Stimulated activated CD8-positive, alpha-beta memory T cell treated with anti-CD3 and anti-CD28 coated beads, Interleukin-4, amount 100 ng/mL, for 1 hour (primary cell): ENCODE results near the gene GTF3C5.
"Not testable (repeated sequence)": the region's sequence is repeated elsewhere in the genome, so short reads cannot be mapped to it uniquely, and the experiment has no call there.

Experiments
- DNase-seq, 2 donors: peaks; one replicate each; pipeline ENCODE4 v3.0.0-alpha.2; 2020; ENCODE audit warnings: low read depth in 2 of 2, low spot score in 1 of 2

GTF3C5 gene

DNA sequence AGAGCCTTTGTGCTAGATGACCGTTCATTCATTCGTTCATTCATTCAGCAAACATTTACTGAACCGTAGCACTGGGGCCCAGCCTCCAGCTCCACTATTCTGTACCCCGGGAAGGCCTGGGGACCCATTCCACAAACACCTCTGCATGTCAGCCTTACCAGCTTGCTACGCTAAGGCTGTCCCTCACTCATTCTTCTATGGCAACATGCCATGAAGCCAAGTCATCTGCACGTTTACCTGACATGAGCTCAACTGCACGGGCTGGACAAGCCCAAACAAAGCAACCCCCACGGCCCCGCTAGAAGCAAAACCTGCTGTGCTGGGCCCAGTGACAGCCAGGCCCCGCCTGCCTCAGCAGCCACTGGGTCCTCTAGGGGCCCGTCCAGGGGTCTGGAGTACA is 37.0 kb downstream of the GTF3C5 start:
- DNase-seq: no peak

DNA sequence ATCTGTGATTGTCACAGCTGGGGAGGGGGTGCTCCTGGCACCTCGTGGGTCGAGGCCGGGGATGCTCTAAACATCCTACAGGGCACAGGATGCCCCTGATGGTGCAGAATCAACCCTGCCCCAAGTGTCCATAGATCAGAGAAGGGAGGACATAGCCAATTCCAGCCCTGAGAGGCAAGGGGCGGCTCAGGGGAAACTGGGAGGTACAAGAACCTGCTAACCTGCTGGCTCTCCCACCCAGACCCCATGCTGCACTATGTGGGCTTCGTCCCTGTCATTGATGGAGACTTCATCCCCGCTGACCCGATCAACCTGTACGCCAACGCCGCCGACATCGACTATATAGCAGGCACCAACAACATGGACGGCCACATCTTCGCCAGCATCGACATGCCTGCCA is 37.6 kb downstream of the GTF3C5 start:
- DNase-seq: not testable (repeated sequence)

DNA sequence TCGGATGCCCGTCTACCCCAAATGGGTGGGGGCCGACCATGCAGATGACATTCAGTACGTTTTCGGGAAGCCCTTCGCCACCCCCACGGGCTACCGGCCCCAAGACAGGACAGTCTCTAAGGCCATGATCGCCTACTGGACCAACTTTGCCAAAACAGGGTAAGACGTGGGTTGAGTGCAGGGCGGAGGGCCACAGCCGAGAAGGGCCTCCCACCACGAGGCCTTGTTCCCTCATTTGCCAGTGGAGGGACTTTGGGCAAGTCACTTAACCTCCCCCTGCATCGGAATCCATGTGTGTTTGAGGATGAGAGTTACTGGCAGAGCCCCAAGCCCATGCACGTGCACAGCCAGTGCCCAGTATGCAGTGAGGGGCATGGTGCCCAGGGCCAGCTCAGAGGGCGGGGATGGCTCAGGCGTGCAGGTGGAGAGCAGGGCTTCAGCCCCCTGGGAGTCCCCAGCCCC is 39.7 kb downstream of the GTF3C5 start:
- DNase-seq: not testable (repeated sequence)

DNA sequence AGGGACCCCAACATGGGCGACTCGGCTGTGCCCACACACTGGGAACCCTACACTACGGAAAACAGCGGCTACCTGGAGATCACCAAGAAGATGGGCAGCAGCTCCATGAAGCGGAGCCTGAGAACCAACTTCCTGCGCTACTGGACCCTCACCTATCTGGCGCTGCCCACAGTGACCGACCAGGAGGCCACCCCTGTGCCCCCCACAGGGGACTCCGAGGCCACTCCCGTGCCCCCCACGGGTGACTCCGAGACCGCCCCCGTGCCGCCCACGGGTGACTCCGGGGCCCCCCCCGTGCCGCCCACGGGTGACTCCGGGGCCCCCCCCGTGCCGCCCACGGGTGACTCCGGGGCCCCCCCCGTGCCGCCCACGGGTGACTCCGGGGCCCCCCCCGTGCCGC is 40.2 kb downstream of the GTF3C5 start:
- DNase-seq: not testable (repeated sequence)

DNA sequence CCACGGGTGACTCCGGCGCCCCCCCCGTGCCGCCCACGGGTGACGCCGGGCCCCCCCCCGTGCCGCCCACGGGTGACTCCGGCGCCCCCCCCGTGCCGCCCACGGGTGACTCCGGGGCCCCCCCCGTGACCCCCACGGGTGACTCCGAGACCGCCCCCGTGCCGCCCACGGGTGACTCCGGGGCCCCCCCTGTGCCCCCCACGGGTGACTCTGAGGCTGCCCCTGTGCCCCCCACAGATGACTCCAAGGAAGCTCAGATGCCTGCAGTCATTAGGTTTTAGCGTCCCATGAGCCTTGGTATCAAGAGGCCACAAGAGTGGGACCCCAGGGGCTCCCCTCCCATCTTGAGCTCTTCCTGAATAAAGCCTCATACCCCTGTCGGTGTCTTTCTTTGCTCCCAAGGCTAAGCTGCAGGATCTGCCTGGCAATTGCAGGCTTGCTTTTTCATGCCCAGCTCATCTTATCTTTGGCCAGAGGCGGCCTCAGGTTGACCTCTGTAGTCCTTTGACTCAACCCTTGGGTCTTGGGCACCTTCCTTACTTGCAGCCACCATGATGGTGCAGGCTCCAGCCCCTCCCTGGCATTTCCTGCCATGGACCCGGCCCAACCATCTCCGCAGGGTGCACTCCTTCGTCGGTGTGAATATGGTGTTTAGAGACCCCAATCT is 40.8 kb downstream of the GTF3C5 start:
- no peak for DNase-seq

DNA sequence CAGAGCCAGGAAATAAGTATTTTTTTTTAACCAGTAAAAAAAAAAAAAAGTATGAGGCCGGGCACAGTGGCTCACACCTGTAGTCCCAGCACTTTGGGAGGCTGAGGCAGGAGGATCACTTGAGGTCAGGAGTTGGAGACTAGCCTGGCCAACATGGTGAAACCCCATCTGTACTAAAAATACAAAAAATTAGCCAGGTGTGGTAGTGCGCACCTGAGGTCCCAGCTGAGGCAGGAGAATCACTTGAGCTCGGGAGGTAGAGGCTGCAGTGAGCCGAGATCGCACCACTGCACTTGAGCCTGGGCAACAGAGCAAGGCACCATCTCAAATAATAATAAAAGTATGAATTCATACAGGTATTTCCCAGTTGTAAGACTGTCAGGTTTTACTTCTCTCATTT is 41.4 kb downstream of the GTF3C5 start:
- DNase-seq: not testable (repeated sequence)

DNA sequence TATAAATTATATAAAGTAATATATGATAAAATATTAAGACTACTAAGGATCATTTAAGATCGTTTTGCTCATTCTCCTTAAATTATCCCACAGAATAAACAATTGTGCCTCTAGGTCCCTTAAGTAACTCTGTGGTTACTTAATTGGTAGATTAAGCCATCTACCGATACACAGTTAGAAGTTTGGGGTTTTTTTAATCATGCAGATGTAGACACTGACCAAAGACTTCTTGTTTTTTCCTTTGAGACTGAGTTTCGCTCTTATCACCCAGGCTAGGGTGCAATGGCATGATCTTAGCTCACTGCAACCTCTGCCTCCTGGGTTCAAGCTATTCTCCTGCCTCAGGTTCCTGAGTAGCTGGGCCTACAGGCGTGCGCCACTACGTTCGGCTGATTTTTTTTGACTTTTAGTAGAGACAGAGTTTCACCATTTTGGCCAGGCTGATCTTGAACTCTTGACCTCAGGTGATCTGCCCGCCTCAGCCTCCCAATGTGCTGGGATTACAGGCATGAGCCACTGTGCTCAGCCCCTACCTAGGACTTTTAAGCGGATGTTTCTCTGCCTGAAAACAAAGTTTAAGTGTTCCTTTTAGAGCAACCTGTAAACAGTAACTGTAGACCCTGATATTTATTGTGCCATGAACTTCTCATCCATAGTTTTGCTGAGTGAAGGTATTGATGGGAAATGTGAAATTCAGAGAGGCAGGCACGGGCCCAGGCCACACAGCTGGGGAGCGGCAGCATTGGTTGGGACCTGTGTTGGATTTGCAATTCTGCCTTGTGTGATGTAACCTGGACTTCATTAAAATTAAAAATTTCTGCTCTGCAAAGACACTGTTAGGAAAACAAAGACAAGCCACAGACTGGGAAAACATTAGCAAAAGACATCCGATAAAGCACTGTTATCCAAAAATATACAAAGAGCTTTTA is 42.6 kb downstream of the GTF3C5 start:
- no peak for DNase-seq

DNA sequence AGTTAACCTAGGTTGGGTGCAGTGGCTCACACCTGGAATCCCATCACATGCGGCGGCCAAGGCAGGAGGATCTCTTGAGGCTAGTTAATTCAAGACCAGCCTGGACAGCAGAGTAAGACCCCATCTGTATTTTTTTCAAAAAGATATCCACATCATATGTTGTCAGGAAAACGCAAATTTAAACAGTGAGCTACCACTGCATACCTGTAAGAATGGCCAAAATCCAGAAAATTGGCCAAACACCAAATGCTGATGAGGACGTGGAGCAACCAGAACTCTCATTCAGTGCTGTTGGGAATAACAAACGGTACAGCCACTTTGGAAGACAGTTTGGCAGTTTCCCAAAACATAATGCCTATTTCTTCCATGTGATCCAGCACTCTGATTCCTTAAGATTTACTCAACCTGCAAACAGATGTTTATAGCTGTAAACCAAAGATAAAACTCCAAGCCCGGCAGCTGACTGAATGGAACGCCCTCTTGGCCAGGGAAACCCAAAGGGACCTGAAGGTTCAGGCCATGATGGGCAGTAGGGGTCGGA is 43.4 kb downstream of the GTF3C5 start:
- no peak for DNase-seq

DNA sequence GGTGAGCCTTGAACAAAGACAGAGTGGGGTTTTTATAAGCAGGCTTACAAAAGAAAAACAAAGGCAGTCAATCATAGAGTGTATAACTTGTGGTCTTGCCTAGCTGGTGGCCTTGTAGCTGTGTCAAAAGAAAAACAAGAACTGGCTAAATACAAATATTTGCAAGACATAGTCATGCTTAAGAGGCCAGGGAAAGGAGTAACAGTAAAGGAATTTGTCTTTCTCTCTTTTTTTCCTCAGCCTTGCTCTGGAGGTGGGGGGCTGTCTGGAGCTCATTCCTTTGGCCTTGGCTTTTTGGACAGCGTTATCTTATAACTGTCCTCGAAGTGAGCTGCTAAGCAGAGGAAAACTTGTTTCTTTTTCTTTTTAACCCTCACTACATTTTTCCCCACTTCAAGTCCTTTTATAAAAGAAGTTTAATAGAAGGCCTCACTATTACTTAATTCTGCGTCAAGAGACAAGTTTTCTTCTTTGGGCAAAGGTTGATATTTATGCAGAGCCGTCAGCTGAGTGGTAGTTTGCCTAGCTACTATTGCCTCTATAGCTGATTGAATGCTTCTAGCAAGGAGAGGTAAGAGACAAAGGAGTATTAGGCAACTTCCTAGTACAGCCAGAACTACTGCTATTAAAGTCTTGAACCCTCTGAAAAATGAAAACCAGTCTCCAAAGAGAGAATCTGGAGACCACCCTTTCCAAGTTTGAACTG is 45.3 kb downstream of the GTF3C5 start:
- DNase-seq: no peak

DNA sequence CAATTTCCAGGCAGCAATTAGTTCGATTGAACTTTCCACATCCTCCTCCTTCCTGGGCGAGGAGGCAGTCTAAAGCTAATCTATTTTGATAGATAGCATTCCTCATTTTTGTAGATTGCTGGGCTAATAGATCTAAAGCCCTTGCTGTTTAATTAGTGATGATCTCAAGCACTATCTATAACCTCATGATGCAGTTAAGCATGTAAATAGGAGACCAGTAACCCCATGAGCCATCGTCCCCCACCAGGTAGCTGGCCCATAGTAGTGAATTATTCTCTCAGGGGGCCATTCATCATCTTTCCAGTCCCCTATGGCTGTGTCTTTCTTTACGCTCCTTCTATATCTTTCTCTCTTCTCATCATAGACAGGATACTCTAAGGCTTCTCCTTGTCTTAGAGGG is 45.9 kb downstream of the GTF3C5 start:
- DNase-seq: no peak

DNA sequence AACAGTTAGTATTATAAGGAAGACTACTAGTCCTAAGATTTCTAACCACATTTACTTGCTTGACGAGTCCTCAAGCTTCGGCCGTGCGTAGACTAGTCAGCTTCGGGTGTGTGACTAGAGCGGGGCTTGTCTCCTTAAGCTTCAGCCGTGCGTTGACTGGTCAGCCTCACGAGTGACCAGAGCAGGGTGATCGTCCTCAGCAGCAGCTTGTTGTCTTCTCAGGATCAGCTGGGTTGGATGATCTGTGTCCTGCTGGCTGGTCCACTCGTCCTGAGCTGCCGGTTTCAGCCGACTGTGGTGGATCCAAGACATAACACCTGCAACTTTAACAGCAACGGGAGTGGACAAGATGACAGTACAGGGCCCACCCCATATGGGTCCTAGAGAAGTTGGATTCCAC is 47.7 kb downstream of the GTF3C5 start:
- DNase-seq: no peak

DNA sequence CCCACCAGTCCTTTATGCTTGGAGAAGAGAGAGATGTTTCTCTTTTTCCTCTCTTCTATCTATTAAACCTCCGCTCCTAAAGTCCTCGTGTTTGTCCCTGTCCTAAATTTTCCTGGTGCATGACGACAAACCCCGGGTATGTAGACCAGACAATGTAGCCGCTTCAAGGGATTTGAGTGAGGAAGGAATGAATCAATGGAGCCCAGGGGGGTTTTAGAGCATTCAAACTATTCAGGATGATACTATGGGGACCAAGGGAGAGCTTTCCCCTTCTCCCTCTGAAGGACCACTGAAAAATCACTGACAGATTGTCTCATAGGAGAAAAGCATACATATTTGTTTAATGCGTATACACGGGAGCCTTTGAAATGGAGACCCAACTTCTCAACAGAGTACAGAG is 49.4 kb downstream of the GTF3C5 start:
- DNase-seq: no peak

DNA sequence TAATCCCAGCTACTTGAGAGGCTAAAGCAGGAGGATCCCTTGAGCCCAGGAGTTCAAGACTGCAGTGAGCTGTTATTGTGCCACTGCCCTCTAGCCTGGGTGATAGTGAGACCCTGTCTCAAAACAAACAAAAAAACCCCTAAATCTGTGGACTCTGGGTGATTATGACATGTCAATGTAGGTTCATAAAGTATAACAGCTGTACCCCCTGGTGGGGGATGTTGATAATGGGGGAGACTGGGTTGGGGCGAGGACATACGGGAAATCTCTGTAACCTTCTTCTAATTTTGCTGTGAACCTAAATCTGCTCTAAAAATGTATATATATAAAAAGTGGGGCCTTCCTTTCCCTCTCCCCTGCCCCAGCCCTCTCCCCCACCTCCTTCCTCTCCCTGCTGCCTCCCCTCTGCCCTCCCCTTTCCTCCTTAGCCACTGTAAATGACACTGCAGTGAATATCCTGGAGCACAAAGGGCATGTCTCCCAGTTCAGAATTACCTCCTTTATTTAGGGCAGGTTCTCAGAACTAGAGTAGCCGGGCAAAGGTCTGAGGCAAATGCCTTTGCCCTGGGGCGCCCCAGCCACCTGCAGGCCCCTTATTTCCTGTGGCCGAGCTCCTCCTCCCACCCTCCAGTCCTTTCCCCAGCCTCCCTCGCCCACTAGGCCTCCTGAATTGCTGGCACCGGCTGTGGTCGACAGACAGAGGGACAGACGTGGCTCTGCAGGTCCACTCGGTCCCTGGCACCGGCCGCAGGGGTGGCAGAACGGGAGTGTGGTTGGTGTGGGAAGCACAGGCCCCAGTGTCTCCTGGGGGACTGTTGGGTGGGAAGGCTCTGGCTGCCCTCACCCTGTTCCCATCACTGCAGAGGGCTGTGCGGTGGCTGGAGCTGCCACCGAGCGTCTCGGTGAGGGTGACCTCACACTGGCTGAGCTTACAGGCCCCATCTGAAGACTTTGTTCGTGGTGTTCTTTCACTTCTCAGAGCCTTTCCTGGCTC is 50.3 kb downstream of the GTF3C5 start:
- DNase-seq: not testable (repeated sequence)

DNA sequence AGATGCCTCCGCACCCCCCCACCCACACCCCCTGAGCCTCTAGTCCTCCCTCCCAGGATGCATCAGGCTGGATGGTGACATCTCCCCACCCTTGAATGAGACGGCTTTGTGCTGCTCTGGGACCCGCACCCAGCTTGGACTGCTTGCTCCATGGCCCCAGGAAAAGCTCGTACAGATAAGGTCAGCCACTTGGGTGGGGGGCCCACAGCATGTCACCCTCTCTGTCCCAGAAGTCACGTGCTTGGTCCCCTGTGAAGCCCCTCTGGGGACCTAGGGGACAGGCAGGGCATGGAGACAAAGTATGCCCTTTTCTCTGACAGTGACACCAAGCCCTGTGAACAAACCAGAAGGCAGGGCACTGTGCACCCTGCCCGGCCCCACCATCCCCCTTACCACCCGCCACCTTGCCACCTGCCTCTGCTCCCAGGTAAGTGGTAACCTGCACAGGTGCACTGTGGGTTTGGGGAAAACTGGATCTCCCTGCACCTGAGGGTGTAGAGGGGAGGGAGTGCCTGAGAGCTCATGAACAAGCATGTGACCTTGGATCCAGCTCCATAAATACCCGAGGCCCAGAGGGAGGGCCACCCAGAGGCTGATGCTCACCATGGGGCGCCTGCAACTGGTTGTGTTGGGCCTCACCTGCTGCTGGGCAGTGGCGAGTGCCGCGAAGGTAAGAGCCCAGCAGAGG is 51.3 kb downstream of the GTF3C5 start:
- not testable (repeated sequence) for DNase-seq

DNA sequence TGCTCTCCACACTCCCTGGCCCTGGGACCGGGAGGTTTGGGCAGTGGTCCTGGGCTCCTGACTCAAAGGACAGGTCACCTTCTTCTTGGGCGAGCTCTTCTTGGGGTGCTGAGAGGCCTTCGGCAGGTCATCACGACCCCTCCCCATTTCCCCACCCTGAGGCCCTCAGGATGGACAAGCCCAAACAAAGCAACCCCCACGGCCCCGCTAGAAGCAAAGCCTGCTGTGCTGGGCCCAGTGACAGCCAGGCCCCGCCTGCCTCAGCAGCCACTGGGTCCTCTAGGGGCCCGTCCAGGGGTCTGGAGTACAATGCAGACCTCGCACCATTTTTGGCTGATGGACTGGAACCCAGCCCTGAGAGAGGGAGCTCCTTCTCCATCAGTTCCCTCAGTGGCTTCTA is 52.9 kb downstream of the GTF3C5 start:
- DNase-seq: not testable (repeated sequence)

DNA sequence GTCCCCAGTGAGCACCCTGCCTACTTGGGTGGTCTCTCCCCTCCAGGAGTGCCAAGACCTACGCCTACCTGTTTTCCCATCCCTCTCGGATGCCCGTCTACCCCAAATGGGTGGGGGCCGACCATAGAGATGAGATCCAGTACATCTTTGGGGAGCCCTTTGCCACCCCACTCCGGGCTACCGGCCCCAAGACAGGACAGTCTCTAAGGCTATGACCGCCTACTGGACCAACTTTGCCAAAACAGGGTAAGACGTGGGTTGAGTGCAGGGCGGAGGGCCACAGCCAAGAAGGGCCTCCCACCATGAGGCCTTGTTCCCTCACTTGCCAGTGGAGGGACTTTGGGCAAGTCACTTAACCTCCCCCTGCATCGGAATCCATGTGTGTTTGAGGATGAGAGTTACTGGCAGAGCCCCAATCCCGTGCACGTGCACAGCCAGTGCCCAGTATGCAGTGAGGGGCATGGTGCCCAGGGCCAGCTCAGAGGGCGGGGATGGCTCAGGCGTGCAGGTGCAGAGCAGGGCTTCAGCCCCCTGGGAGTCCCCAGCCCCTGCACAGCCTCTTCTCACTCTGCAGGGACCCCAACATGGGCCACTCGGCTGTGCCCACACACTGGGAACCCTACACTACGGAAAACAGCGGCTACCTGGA is 55.5 kb downstream of the GTF3C5 start:
- DNase-seq: not testable (repeated sequence)

DNA sequence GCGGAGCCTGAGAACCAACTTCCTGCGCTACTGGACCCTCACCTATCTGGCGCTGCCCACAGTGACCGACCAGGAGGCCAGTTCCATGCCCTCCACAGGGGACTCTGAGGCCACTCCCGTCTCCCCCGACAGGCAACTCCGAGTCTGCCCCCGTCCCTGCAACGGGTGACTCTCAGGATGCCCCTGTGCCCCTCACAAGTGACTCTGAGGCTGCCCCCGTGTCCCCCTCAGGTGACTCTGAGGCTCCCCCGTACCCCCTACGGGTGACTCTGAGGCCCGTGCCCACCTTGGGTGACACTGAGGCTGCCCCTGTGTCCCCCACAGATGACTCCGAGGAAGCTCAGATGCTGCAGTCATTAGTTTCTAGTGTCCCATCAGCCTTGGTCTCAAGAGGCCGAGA is 56.1 kb downstream of the GTF3C5 start:
- no peak for DNase-seq

DNA sequence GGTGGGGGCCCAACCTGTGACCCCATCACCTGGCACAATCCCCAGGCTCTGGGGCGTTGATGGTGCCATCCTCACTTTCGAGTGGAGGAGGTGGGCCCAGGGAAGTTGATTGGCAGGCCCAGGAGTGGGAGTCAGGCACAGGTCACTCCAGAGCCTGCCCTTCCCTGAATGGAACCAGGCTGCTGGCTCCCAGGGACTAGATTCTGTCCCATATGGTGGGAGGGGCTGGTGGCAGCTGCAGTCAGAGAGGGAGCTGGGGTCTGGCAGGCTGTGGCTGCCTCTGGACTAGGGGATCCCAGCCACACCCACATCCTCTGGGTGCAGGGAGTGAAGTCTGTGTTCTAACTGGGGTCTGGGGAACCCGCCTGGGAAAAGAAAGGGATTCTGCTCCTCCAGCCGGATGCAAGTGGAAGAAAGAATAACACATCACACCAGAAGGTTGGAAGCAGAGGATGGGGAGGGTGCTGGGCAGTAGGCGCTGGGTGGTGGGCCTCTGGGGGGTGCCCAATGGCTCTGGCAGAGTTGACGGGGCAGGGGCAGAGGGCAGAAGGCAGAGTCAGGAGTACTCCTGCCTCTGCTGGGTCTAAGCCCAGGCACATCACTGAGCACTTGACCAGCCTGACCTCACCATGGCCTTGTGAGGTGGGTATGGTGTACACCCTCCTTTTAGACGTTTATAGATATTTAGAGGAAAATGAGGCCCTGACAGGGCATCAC is 56.8 kb downstream of the GTF3C5 start:
- no peak for DNase-seq
